ACC112 (cell line): ENCODE results near the gene NUP160.
"Not testable (repeated sequence)": the region's sequence is repeated elsewhere in the genome, so short reads cannot be mapped to it uniquely, and the experiment has no call there.

Experiments used
- H2AFZ ChIP-seq: fragments of 200-600 bp; sonication (generic); one replicate; pipeline ENCODE4 v1.6.0; 2017; ENCODE audit warnings: antibody characterized with exemption, low read length; ENCODE audit not compliant: unreplicated experiment
- H3K27ac ChIP-seq: fragments of 200-600 bp; sonication (generic); 2 replicates; pipeline ENCODE4 v1.5.1; 2014; ENCODE audit warnings: low read depth, mild to moderate bottlenecking, antibody characterized with exemption, low read length, moderate library complexity
- H3K27me3 ChIP-seq: fragments of 200-600 bp; sonication (generic); 2 replicates; pipeline ENCODE4 v1.6.1; 2014; ENCODE audit warnings: mild to moderate bottlenecking, antibody characterized with exemption, low read length, moderate library complexity, mixed read lengths; ENCODE audit not compliant: insufficient read depth
- H3K36me3 ChIP-seq: fragments of 200-600 bp; sonication (generic); 2 replicates; pipeline ENCODE4 v1.6.1; 2016; ENCODE audit warnings: mild to moderate bottlenecking, antibody characterized with exemption, low read length, moderate library complexity, mixed read lengths; ENCODE audit not compliant: insufficient read depth
- H3K4me1 ChIP-seq: fragments of 200-600 bp; sonication (generic); one replicate; pipeline ENCODE4 v1.6.1; 2016; ENCODE audit warnings: low read length, mixed read lengths; ENCODE audit not compliant: insufficient read depth, unreplicated experiment, control insufficient read depth
- H3K4me3 ChIP-seq: fragments of 200-600 bp; sonication (generic); 2 replicates; pipeline ENCODE4 v1.5.1; 2014; ENCODE audit warnings: mild to moderate bottlenecking, low read depth, low read length
- H3K79me2 ChIP-seq: fragments of 200-600 bp; sonication (generic); one replicate; pipeline ENCODE4 v1.6.0; 2016; ENCODE audit warnings: low read length; ENCODE audit not compliant: control insufficient read depth, unreplicated experiment, insufficient read depth

Gene NUP160

GRCh38 chr11:47842749-47843148, 5.4 kb downstream of the NUP160 start:
- Histone ChIP-seq H3K27ac (no peak overlapping the region), H3K79me2 (peaks cover 61% of the 10 kb centered on the region), H3K36me3 (peaks cover 21% of the 10 kb centered on the region), H3K4me3 (no peak overlapping the region), H2AFZ (no peak overlapping the region), H3K27me3 (no peaks in the 10 kb centered on the region), H3K4me1 (peaks cover 8% of the 10 kb centered on the region)

DNA sequence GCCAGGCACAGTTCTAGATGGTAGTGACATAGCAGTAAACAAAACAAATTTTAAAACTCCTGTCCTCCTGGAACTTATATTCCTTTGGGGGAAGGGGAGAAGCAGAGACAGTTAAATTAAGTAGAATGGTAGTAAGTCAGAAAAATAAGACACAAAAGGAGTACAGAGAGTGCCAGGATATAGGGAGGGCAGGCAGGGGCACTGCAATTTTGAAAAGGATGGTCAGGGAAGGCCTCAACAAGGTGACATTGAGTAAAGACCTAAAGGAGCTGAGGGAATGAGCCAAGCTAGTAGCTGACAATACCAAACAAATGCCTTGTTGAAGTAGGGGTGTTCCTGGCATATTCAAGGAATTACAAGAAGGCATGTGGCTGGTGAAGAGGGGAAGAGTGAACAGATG, 10.2 kb downstream of the NUP160 start:
- H3K27me3 ChIP-seq = no peaks in the 10 kb centered on the region
- H2AFZ ChIP-seq = no peak overlapping the region
- H3K4me3 ChIP-seq = no peak overlapping the region
- no peak overlapping the region for H3K27ac ChIP-seq
- peaks cover 48% of the 10 kb centered on the region for H3K36me3 ChIP-seq
- peaks cover 16% of the 10 kb centered on the region for H3K79me2 ChIP-seq
- H3K4me1 ChIP-seq = no peaks in the 10 kb centered on the region

GRCh38 chr11:47837292-47837691, 10.9 kb downstream of the NUP160 start:
- peaks cover 49% of the 10 kb centered on the region for H3K36me3 ChIP-seq
- no peak overlapping the region for H3K4me3 ChIP-seq
- H3K27ac ChIP-seq = no peak overlapping the region
- H2AFZ ChIP-seq = no peak overlapping the region
- no peaks in the 10 kb centered on the region for H3K27me3 ChIP-seq
- H3K79me2 ChIP-seq = peaks cover 15% of the 10 kb centered on the region
- no peaks in the 10 kb centered on the region for H3K4me1 ChIP-seq

- H3K27me3 ChIP-seq, H3K4me1 ChIP-seq, H3K4me3 ChIP-seq, H2AFZ ChIP-seq, H3K27ac ChIP-seq: not testable (repeated sequence)
- Histone ChIP-seq H3K36me3 (peaks cover 55% of the 10 kb centered on the region), H3K79me2 (peaks cover 51% of the 10 kb centered on the region)
Measured at GRCh38 chr11:47830013-47830412, 18.1 kb downstream of the NUP160 start.

DNA sequence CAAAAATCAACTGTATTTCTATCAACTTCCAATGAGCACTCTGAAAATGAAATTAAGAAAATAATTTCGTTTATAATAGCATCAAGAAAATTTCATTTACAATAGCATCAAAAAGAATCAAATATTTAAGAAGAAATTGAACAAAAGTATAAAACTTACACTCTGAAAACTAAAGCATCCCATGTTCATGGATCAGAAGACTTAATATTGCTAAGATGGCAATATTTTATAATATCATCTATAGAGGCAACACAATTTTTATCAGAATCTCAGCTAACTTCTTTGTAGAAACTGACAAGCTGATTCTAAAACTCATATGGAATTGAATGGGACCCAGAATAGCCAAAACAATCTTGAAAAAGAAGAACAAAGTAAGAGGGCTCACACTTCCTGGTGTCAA, 19.9 kb downstream of the NUP160 start:
- Histone ChIP-seq H2AFZ (no peak overlapping the region), H3K27me3 (no peaks in the 10 kb centered on the region), H3K27ac (no peak overlapping the region), H3K4me3 (no peak overlapping the region), H3K79me2 (peaks cover 51% of the 10 kb centered on the region), H3K4me1 (no peaks in the 10 kb centered on the region), H3K36me3 (peaks cover 40% of the 10 kb centered on the region)

DNA sequence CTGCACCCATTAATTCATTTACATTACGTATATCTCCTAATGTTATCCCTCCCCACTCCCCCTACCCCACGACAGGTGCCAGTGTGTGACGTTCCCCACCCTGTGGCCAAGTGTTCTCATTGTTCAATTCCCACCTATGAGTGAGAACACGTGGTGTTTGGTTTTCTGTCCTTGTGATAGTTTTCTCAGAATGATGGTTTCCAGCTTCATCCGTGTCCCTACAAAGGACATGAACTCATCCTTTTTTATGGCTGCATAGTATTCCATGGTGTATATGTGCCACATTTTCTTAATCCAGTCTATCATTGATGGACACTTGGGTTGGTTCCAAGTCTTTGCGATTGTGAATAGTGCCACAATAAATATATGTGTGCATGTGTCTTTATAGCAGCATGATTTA, 25.5 kb downstream of the NUP160 start:
- H3K4me3 ChIP-seq, H3K27me3 ChIP-seq, H3K27ac ChIP-seq, H2AFZ ChIP-seq, H3K4me1 ChIP-seq: not testable (repeated sequence)
- peaks cover 30% of the 10 kb centered on the region for H3K36me3 ChIP-seq
- peaks cover 16% of the 10 kb centered on the region for H3K79me2 ChIP-seq

DNA sequence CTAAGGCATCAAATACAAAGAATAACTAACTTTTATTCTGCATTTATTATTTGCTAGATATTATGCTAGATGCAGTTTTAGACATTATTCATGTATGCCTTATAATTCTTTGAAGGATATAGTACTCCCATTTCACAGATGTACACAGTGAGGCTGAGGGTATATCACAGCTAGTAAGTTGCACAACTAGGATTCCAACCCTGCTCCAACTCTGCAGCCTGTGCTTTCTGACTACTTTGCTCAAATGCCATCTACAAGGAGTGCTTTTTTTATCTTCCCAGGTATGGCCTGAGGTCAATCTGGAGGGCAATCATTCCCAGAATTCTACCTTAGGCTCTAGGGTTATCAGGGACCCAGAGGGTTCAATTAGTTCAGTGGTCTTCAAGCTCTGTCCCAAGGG, 28.4 kb downstream of the NUP160 start:
- Histone ChIP-seq H3K36me3 (peaks cover 29% of the 10 kb centered on the region), H3K4me1 (no peaks in the 10 kb centered on the region), H3K4me3 (no peak overlapping the region), H3K79me2 (no peaks in the 10 kb centered on the region), H3K27ac (no peak overlapping the region), H3K27me3 (no peaks in the 10 kb centered on the region), H2AFZ (no peak overlapping the region)

DNA sequence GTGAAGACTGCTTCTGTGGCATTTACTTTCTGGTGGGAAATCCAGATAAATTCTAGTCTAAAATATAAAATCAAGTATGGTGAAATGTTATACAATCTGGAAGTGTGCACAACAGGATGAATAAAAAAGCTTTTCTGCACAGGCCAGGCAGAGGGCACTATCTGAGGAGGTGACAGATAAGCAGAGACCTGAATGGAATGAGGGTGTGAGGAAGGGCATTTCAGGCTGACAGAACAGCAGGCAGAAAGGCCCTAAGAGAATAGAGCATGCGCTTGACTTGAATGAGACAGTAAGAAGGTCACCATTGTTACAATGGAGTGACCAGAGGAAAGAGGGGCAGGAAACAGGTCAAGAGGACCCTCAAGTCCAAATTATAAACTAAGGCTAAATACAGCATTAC, 47.4 kb downstream of the NUP160 start:
- H3K4me3 ChIP-seq = no peak overlapping the region
- no peak overlapping the region for H2AFZ ChIP-seq
- peaks cover 34% of the 10 kb centered on the region for H3K36me3 ChIP-seq
- no peaks in the 10 kb centered on the region for H3K79me2 ChIP-seq
- no peaks in the 10 kb centered on the region for H3K27me3 ChIP-seq
- H3K27ac ChIP-seq = no peak overlapping the region
- H3K4me1 ChIP-seq = peaks cover 8% of the 10 kb centered on the region

GRCh38 chr11:47797633-47798032, 50.5 kb downstream of the NUP160 start:
- Histone ChIP-seq H3K27me3 (no peaks in the 10 kb centered on the region), H3K79me2 (no peaks in the 10 kb centered on the region), H2AFZ (no peak overlapping the region), H3K36me3 (peaks cover 31% of the 10 kb centered on the region), H3K4me1 (peaks cover 20% of the 10 kb centered on the region), H3K4me3 (no peak overlapping the region), H3K27ac (peak overlapping the region; percentile 31; the same call in 1 of the 2 replicates)

- H3K27ac ChIP-seq = peak overlapping the region; percentile 9
- peaks cover 19% of the 10 kb centered on the region for H3K36me3 ChIP-seq
Measured at GRCh38 chr11:47791774-47792430, 56.2 kb downstream of the NUP160 start.

GRCh38 chr11:47790017-47790416, 58.1 kb downstream of the NUP160 start:
- H2AFZ ChIP-seq, H3K27ac ChIP-seq, H3K79me2 ChIP-seq, H3K27me3 ChIP-seq, H3K4me3 ChIP-seq: not testable (repeated sequence)
- Histone ChIP-seq H3K36me3 (peaks cover 31% of the 10 kb centered on the region), H3K4me1 (peaks cover 21% of the 10 kb centered on the region)

More at GRCh38 chr11:47791774-47792430, 56.2 kb downstream of the NUP160 start:
- Histone ChIP-seq H3K4me3 (no peak overlapping the region), H2AFZ (no peak overlapping the region), H3K27me3 (no peaks in the 10 kb centered on the region), H3K79me2 (no peaks in the 10 kb centered on the region), H3K4me1 (peaks cover 21% of the 10 kb centered on the region)
